ENCODE measurements around the gene FUT9.
"Not testable (repeated sequence)": the region's sequence is repeated elsewhere in the genome, so short reads cannot be mapped to it uniquely, and the experiment has no call there.

The FUT9 gene

GRCh38 chr6:96186516-96187195 is 170.9 kb downstream of the FUT9 start:
- no peak for DNase-seq (ENCODE audit: low read depth)

DNA sequence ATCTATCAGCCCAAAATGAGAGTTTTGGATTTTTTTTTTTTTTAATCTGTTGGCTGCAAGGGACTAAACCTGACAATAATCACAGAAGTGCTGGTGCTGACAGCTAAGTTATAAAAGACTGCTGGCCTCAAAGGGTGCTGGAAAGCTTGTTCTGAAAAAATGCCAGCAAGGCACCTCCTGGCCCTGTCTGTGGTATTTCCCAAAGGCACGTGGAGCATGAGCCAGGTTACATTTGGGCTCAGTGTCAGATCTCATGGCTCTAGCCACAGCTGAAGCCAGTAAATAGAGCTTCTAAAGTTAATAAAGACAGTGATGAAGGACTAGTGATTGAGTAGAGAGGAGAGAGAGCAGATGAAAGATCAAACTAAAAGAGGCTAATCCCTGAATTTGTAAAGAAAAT is 178.9 kb downstream of the FUT9 start:
- no peak for DNase-seq (ENCODE audit: low read depth)

DNA sequence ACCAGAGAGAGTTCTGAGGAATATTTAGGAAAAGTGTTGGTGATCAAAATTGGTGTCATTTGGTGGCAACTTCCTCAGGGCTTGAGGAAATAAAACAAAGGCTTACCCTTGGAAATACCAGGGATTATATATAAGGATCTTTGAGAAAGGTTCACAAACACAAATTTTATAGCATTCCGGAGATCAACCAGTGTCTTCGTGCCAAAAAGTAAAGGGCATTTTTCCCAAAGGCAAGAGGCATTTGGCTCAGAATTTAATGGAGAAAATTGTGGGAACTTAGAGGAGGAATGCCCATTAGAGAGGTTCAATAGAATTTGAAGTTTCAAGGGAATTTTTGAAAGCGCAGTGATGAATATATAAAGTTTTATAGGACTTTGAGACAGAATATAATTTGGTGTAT is 179.5 kb downstream of the FUT9 start:
- no peak for DNase-seq (ENCODE audit: low read depth)

DNA sequence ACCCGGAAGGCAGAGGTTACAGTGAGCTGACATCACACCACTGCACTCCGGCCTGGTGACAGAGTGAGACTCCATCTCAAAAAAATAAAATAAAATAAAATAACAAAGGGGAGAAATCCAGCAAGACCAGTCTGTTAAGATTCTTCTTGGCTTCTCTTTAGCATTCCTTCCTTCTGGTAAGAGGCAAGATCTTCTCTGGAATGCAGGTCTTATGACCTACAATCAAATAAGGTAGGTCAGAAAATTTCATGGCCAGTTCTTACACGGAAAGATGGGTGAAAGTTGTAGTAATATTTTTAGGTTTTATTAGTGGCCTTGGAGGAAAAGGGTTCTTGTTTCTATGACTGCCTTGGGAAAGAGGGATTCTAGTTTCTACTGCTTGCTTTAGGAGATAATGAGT is 180.9 kb downstream of the FUT9 start:
- DNase-seq (ENCODE audit: low read depth) = no peak

DNA sequence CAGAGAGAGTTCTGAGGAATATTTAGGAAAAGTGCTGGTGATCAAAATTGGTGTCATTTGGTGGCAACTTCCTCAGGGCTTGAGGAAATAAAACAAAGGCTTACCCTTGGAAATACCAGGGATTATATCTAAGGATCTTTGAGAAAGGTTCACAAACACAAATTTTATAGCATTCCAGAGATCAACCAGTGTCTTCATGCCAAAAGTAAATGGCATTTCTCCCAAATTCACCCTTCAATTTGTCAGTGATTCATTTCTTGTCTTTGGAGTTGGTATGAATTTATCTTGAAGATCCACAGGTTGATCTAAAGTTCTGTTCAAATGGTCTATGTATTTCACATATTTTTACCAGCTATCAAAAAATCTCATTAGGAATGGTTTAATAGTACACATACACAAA is 181.5 kb downstream of the FUT9 start:
- DNase-seq (ENCODE audit: low read depth) = no peak

GRCh38 chr6:96202571-96202970 is 186.8 kb downstream of the FUT9 start:
- no peak for DNase-seq (ENCODE audit: low read depth)

DNA sequence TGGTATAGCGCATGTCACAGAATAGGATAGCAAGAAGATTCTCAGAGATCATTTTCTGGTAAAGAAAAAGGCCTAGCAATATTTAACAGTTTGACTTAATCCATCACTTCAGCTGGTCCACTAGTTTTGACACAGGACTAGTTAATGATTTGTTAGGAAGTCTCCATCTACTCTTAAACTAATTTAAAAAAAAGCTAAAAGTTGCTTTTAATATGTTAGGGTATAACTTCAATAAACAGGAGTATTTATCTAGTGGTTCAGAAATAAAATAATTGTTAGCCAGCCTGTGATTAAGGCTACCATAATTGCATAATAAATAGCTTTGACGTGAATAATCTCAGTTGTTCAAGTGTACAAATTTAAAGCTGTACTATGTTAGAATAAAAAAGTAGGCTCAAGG is 195.6 kb downstream of the FUT9 start:
- no peak for DNase-seq (ENCODE audit: low read depth)

- no peak for DNase-seq (ENCODE audit: low read depth)
Measured at GRCh38 chr6:96212066-96212465, 196.3 kb downstream of the FUT9 start.

DNA sequence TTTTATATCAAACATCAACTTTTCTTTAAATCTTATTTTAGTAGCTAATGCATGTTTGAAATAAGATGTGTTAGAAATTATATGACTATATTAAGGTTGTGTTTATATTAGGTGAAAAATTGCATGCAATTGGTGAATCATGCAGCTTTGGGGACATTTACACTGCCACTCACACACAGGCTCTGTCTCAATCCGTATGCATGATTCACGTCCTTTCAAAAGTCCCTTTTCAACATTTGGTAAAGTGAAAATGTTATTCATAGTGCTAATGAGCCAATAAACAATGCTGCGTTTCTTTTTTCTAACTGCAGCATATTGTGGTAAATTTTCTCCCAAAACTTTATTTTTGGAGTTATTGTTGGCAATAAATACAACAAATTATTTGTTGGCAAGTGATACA is 198.0 kb downstream of the FUT9 start:
- DNase-seq (ENCODE audit: low read depth) = no peak

DNA sequence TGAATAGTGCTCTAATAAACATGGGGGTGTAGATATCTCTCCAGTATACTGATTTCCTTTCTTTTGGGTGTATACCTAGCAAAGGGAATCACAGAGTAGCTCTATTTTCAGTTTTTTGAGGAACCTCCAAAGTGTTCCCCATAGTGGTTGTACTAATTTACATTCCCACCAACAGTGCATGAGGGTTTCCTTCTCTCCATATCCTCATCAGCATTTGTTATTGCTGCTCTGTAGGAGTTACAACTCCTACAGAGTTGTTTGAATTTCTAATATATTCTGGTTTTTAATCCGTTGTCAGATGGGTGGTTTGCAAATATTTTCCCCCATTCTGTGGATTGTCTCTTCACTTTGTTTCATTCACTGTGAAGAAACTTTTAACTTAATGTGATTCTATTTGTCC is 207.9 kb downstream of the FUT9 start:
- DNase-seq (ENCODE audit: low read depth) = no peak

DNA sequence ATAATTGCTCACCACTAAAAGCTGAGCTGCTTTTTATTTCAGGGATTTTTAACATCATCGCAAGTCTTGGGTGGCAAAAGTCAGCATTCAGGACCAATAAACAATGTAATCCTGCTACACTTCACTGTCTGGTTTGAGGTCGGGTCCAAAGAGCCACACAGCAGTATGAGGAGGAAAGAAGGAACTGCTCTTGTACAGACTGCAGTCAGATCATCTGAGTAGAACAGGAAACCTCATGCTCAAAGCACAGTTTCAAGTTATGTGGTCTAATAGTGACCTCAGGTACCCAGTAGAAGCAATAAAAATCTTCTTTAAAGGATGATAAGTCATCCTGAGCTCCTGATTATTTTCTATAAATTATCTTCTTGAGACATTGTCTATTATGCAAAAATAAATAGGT is 211.4 kb downstream of the FUT9 start:
- DNase-seq (ENCODE audit: low read depth) = no peak

- DNase-seq (ENCODE audit: low read depth) = no peak
Measured at GRCh38 chr6:96234444-96234843, 218.7 kb downstream of the FUT9 start.

- no peak for DNase-seq (ENCODE audit: low read depth)
Measured at GRCh38 chr6:96235927-96236326, 220.2 kb downstream of the FUT9 start.

DNA sequence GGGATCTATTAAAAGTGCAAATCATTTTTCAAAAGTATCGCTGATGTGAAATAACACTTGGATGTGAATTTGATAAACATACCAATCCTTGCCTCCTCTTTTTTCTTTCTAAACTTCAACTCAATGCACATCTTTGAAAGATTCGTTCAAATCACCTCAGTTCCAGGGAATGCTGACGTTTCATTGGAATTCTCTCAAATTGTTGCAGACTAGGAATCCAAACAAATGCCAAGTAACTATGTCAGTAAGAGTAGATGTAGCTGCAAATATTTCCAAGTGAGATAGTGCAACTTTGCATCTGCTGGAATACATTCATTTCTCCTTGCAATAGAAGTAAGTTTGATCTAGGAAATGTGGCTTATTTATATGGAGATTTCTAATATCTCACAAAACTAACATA is 220.7 kb downstream of the FUT9 start:
- DNase-seq (ENCODE audit: low read depth) = no peak

DNA sequence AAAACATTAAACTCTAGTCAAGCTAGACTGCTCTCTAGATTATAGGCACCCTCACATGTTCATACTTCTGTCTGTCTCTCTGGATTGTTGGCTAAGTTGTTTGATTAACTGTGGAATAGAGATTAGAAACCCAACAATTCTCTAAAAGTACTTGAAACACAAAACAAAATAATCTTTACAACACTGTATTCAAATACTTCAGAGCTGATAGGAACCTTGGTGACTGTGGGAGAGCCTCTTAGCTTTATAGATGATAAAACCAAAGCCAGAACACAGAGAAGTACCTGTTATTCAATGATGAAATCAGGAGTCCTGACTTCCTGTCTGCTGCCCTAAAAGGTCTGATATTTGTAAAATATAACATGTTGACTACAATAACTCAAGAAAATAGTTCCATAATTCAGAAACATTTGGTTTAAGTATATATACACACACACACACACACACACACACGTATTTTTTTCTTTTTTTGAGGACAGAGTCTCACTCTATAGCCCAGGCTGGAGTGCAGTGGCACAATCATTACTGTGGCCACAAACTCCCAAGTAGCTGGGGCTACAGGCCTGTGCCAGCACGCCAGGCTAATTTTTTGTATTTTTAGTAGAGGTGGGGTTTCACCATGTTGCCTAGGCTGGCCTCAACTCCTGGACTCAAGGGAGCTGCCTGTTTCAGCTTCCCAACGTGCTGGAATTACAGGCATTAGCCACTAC is 222.0 kb downstream of the FUT9 start:
- no peak for DNase-seq (ENCODE audit: low read depth)

DNA sequence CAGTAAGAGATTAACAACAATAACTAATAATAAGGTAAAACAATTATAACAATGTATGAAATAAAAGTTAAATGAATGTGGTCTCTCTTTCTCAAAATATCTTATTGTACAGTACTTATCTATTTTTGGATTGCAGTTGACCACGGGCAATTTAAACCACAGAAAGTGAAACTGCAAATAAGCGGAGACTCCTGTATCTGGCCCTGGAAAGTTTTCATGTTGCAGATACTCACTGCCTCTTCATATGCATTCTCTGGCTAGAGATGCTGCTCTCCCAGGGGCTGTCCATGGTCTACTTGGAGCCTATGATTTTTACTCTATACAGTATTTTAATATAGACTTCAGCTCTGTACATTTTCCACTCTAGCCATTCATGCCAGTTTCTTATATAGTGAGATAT is 230.8 kb downstream of the FUT9 start:
- no peak for DNase-seq (ENCODE audit: low read depth)

- no peak for DNase-seq (ENCODE audit: low read depth)
Measured at GRCh38 chr6:96249755-96250154, 234.0 kb downstream of the FUT9 start.

- DNase-seq (ENCODE audit: low read depth) = no peak
Measured at GRCh38 chr6:96257751-96258150, 242.0 kb downstream of the FUT9 start.

DNA sequence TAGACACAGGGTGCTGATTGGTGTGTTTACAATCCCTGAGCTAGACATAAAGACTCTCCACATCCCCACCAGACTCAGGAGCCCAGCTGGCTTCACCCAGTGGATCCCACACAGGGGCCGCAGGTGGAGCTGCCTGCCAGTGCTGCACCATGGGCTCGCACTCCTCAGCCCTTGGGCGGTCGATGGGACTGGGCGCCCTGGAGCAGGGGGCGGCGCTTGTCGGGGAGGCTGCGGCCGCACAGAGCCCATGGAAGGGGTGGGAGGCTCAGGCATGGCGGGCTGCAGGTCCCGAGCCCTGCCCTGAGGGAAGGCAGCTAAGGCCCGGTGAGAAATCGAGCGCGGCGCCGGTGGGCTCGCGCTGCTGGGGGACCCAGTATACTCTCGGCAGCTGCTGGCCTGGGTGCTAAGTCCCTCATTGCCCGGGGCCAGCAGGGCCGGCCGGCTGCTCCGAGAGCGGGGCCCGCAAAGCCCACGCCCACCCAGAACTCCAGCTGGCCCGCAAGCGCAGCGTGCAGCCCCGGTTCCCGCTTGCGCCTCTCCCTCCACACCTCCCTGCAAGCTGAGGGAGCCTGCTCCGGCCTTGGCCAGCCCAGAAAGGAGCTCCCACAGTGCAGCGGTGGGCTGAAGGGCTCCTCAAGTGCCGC is 245.1 kb downstream of the FUT9 start:
- DNase-seq (ENCODE audit: low read depth) = not testable (repeated sequence)
